HG03103 (cell line): ENCODE measurements around the gene RAB3B.

Source experiments
- ATAC-seq: cut with Tn5 transposase; IDR thresholded peaks from one replicate; pipeline ENCODE4 v1.9.1; 2021; ENCODE audit warnings: low read depth; ENCODE audit not compliant: unreplicated experiment

RAB3B gene

GRCh38 chr1:51958824-51959223 is 31.7 kb downstream of the RAB3B start:
- no peak for ATAC-seq

- ATAC-seq = no peak
Measured at GRCh38 chr1:51957618-51958017, 32.9 kb downstream of the RAB3B start.

DNA sequence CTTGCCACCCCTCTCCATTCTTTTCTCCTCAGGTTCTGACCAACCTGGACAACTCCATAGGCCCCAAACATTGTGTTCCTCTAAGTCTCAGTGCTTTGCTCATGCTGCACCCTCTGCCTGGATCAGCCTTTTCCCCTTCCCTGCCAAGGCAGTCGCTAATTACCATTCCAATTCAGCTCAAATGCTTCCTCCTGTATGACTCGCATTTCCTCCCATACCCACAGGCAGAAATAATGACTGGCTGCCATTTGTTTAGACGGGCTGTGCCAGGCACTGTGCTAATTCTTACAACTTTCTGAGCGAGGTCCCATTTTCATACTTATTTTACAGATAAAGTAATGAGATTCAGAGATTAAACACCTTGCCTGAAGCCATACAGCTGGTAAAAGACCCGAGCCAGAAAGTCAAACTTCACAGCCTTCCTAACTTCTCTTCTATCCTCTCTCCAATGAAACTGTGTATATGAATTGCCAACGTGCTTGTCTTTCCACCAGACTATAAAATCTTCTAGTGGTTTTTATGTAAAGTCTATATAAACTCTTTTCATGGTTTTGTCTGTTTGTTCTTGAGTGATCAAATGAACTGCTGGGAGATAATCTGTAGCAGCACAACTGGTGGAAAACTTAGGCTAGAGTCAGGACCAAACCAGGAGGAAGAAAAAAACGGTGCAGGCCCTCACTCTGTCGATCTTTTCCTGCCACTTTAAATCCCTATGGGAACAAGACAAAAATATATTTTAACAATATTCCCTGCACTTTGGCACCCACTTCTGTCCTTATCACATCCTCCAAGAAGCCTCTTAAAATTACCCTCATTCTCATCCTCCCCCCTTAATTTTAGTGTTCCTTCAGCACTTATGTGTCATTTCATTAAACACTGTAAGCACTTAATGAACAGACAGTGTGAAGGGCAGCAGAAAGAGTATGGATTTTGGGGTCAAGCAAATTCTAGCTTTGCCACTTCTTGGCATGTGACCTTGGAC is 33.7 kb downstream of the RAB3B start:
- ATAC-seq = no peak

DNA sequence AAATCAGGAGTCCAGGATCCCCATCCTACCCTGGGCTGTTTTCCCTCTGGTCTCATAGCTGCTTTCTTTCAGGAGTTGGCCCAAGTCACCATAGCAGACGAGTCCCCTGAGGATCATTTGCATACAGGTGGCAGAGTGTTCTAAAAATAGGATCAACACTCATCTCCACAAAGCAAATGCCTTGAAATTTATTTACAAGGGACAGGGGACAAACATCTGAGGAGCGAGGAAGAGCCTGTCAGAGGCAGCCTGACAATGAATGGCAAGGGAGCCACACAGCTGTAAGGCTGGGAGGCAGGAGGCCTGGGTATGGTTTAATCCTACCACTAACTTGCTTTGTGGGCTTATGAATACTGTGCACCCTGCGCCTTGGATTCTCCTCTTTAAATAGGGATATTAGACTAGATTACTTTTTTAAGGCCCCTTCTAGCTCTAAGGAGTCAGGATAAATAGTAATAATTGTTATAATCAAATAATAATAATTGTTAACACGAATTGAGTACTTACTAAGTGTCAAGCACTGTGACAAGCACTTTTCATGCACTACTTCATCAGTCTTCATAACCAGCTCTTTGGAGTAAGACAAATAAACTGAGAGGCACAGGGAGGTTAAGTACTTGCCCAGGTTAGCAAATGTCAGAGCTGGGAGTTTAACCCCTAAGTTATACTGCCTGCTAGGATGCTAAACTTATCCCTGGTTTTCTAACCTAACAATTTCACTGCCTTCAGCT is 34.5 kb downstream of the RAB3B start:
- no peak for ATAC-seq

- no peak for ATAC-seq
Measured at GRCh38 chr1:51954783-51955182, 35.7 kb downstream of the RAB3B start.

GRCh38 chr1:51953079-51953478 is 37.4 kb downstream of the RAB3B start:
- ATAC-seq = no peak

DNA sequence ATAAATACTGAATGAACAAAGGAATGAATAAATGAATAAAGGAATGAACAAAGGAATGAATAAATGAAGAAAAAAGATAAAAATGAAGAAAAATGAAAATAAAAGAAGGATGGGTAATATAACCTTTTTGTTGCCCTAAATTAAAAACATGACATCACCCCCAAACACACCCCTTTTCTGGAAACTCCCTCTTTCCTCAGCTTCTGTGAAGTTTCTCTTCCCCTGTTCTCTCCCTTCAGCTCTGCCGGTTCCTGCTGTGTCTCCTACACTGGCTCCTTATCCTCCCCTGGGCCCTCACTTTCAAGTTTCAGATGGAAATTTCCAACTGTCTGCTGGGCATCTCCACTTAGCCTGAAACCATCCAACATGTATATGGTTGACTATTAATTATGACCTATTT is 37.9 kb downstream of the RAB3B start:
- ATAC-seq = no peak

GRCh38 chr1:51950701-51951100 is 39.8 kb downstream of the RAB3B start:
- no peak for ATAC-seq

GRCh38 chr1:51949014-51949702 is 41.3 kb downstream of the RAB3B start:
- no peak for ATAC-seq

DNA sequence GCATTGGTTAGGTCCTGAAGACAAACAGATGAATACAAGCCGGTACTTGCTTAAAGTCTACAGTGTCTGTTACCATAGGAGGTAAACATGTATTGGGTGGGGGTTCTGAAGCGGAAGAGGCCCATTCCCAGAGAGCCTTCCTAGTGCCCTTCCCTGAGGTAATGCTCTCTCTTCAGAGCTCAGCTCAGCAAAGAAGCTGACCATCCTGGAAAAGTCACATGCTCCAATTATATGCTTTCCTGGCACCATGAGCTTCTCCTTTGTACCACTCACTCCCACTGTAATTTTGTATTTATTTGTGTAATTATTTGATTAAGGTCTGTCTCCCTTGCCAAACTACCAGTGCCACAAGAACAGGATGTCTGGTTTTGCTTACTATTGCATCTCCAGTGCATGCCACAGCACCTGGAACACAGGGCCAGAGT is 42.0 kb downstream of the RAB3B start:
- no peak for ATAC-seq

DNA sequence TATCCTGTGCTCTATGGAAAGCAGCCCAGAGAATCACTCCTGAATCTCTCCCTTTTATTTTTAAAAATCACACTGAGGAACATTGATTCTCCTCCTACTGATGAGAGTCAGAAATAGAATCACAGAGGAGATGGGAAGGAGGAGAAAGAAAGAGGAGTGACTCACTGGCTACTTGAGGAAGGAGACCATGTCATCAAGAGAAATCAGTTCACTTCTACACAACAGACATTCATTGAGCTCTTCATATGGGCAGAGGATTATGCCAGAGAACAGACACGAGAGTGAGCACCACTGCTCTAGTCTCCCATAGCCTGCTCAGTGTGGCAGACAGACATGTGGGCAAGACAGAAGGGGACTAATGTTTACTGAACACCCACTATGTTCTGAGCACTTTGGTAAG is 44.2 kb downstream of the RAB3B start:
- ATAC-seq = no peak

DNA sequence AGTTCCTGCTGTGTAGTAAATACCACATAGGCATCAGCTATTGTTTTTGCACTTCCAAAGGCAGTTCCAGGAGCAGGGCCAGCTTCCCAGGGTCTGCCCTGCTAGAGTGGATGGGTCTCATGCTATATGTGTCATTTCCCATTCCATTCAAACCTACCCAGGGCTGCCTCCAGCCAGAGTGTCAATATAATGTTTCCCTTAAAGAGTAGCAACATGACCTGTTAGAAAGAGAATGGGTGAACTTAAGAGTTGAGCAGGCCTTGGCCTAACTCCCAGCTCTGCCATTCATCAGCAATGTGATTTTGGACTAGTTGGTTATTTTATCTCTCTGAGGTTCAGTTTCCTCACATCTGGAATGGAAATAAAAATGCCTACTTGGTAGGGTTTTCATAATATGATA is 44.9 kb downstream of the RAB3B start:
- ATAC-seq = no peak

DNA sequence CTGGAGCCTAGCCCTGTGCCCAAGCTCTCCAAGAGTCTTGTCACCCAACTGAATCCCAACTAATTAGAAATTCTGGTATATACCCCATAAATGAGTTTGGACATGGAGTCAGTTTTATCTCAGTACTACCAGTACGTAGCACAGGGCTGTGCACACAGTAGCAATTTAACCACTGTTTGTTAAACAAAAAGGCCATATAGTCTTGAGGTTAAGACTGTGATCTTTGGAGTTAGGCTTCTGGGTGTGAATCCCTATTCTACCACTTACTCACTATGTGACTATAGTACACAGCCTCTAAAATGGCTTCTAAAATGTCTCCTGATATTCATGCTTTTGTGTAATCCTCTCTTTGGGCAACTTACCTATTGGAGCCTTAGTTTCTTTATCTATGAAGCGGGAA is 48.2 kb downstream of the RAB3B start:
- ATAC-seq = no peak

DNA sequence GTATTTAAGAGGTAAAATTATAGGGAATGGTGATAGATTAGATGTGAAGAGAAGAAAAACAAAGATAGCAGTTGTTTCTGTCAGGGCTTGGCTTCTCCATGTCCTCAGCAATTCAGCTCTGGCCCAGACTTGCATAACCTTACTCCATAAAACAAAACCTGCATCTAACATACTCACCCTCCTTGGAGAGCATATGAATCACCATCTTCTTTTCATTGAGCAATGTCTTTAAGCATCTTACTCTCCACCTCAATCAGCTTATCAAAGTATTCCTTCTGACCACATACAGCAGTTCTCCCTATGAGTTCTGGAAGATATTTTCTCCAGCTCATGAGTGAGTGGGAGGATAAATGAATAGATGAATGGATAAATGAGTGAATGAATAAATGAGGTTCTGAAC is 49.0 kb downstream of the RAB3B start:
- ATAC-seq = no peak

- ATAC-seq = no peak
Measured at GRCh38 chr1:51937112-51937511, 53.4 kb downstream of the RAB3B start.

- ATAC-seq = no peak
Measured at GRCh38 chr1:51936531-51936930, 54.0 kb downstream of the RAB3B start.

DNA sequence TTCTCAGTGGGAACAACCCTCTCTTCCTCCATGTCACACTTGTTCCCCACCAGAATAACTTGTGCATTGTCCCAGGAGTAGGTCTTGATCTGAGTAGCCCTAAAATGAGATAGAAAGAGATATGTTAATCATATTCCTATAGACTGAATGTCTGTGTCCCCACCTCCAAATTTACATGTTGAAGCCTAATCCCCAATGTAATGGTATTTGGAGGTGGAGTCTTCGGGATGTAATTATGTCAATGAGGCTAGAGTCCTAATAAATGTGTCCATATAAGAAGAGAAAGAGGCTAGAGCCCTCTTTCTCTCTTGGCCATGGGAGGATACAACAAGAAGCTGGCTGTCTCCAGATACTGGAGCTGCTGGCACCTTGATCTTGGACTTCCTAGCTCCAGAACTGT is 57.2 kb downstream of the RAB3B start:
- ATAC-seq = no peak

DNA sequence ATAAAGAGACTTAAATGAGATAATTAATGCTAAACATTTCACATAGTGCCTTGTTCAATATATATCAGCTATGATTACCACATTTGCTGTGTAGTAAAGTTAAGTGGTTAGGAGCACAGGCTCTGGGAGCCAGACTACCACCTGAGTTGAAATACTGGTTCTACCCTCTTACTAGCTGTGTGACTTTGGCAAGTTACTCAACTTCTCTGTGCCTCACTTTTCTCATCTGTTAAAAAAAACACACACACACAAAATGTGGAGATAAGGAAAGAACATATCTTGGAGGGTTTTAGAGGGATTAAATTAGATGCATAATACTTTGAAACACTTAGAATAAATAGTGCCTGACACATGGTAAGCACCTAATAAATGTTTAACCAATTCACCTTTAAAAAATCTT is 60.2 kb downstream of the RAB3B start:
- ATAC-seq = no peak

DNA sequence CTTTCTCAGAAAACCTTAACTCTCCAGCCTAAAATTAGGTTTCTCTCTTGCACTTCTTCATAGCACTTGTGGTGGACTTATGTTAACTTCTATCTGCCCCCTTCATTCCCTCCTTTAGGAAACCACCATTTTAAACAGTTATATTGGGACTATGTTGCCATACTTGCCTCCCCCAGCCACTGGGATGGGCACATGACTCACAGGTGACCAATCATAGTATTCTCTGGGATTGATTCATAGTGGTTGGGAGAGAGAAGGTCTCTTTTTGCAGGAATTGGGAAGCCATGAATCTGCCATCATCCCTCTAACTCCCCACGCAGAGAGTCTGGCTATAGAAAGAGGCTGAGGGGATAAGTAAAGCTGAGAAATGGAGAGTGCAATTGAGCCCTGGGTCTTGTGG is 61.6 kb downstream of the RAB3B start:
- no peak for ATAC-seq

DNA sequence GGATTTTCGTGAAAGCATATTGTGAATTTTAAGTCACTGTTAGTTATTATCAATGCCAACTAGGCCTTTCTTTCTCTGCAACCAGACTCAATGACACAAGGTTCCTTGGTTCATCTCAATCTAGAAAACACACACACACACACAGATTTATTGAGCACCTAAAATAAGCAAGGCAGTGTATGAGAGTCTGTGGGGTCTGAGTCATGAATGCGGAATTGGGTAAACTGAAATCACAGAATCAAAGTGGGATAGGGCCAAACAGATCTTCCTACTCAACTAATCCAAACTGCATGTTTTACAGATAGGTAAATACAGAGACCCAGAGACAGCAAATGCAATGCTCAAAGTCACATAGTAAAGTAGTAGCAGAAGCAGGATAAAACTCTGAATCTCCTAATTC is 63.5 kb downstream of the RAB3B start:
- ATAC-seq = no peak

DNA sequence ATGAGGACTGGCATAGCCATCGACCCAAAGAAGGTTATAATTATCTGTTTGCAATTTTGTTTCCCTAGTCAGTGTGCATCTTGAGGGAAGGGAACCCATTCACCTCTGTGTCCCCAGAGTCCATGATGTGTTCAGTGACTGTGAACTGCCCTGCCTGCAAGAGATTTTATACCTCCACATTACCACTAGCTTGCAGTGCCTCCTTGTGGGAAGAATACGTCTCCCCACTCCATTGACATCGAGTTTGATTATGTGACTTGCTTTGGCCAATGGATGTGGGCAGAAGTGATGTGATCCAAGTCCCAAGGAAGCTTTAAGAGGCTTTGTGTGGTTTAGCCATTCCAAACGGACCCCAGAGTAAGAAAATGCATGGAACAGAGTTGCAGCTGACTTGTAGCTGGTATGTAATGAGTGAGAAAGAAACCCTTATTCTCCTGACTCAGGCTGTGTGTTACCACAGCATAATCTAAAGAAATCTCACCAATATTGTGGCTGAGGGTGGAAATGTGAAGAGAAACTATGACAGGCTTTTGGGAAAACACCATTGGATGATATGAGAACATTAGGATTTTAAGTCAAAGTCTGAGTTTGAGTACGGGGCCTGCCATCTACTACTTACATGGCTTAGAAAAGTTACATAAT is 64.2 kb downstream of the RAB3B start:
- ATAC-seq = no peak
